HCT116 (cell line): ENCODE results near the gene STAC2.

ENCODE experiments used
- ATF3 ChIP-seq: IDR thresholded peaks from 2 replicates; pipeline ENCODE4 v1.6.1; 2012
- CEBPB ChIP-seq: IDR thresholded peaks from 2 replicates; pipeline ENCODE4 v1.6.1; 2012; ENCODE audit warnings: low read depth
- CTCF ChIP-seq, 3 experiments: fragments of 200-600 bp in 1 of 3; sonication (generic) in 1 of 3; IDR thresholded peaks in 2 of 3; conservative IDR thresholded peaks in 1 of 3; 2 replicates each; pipeline ENCODE4 v1.5.1; 2012 to 2017; ENCODE audit warnings: low read depth in 2 of 3, low read length in 2 of 3, antibody characterized with exemption in 1 of 3, borderline replicate concordance in 1 of 3, control low read depth in 1 of 3, mild to moderate bottlenecking in 1 of 3, mixed read lengths in 1 of 3, mixed run types in 1 of 3, moderate library complexity in 1 of 3; ENCODE audit not compliant: insufficient read depth in 1 of 3
- EGR1 ChIP-seq: IDR thresholded peaks from 2 replicates; pipeline ENCODE4 v1.6.1; 2012; ENCODE audit warnings: low read depth
- EZH2phosphoT487 ChIP-seq: fragments of 200-600 bp; IDR thresholded peaks from 2 replicates; pipeline ENCODE4 v1.6.1; 2018; ENCODE audit warnings: antibody characterized with exemption, borderline replicate concordance
- FOSL1 ChIP-seq: IDR thresholded peaks from 2 replicates; pipeline ENCODE4 v1.6.1; 2012; ENCODE audit warnings: low read depth
- JUND ChIP-seq: IDR thresholded peaks from 2 replicates; pipeline ENCODE4 v1.6.1; 2012
- POLR2A ChIP-seq: IDR thresholded peaks from 2 replicates; pipeline ENCODE4 v1.7.0; 2011; ENCODE audit warnings: borderline replicate concordance; ENCODE audit not compliant: insufficient read depth, insufficient read length; ENCODE audit errors: extremely low read depth
- SIN3A ChIP-seq: IDR thresholded peaks from 2 replicates; pipeline ENCODE4 v1.6.1; 2012; ENCODE audit warnings: low read depth
- YY1 ChIP-seq: IDR thresholded peaks from 2 replicates; pipeline ENCODE4 v1.6.1; 2011; ENCODE audit warnings: low read length, low read depth, moderate library complexity, mild to moderate bottlenecking; ENCODE audit not compliant: insufficient replicate concordance; ENCODE audit errors: extremely low read depth
- ZFX ChIP-seq: fragments of 450-650 bp; IDR thresholded peaks from 2 replicates; pipeline ENCODE4 v1.6.1; 2017

DNA sequence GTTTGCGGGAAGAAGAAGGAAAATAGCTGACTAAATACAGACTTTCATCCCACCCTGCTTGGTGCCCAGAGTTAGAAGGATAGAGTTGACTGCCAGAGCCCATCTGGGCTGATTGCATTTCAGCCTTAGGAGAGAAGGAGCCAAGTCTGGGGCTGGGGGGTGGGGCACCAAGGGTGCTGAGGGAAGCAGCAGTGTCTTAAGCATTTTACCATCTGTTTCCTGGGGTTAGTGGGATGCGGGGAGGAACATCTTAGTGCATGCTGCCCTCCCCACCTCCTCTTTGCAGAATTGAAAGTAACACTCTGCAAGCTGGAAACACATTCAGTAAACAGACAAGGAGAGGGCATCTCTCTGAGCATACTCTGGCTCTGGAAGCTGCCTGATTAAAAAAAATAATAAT, 58.3 kb downstream of the STAC2 start:
- TF ChIP-seq CTCF (IDR thresholded peaks at IDR 0.05 in 2 of 3, conservative IDR thresholded peaks at IDR 0.05 in 1 of 3; ENCODE audit: borderline replicate concordance in 1 of 3, insufficient read depth in 1 of 3, low read depth in 2 of 3, low read length in 2 of 3) (no peak), ZFX (no peak), YY1 (no peak), POLR2A (no peak), SIN3A (no peak), ATF3 (no peak), CEBPB (no peak), EGR1 (no peak), EZH2phosphoT487 (no peak), FOSL1 (no peak), JUND (no peak)
